Measurements from ENCODE around the gene RAB11FIP5. TPM values are rescaled to one million over a fixed set of nuclear protein-coding genes. Genes with fewer than 3 reads are reported as not detected.

Gene RAB11FIP5
- total and polyA plus RNA-seq, 10 of the 15 experiments (the other 5 are each of a cell fraction or from before 2014, with no cell fraction given), result 0.03 to 0.20 (median 0.06) TPM; not detected in 6

GRCh38 chr2:73082523-73083410, 30.0 kb downstream of the RAB11FIP5 start:
- ATAC-seq, result no peak
- no peaks in the 10 kb centered on the region for H3K9me3 ChIP-seq (replicated peaks; ENCODE audit: control insufficient read depth, insufficient read depth, low read length)
- BruUV-seq (replicated peaks), result no TSS peak
- in situ Hi-C loops (cut with MboI), result no loop called here
- H4K20me1 ChIP-seq (ENCODE audit: control insufficient read depth, insufficient read depth), result no peaks in the 10 kb centered on the region
- FAIRE-seq, result no peak
- no peak overlapping the region for H2AFZ ChIP-seq (ENCODE audit: control insufficient read depth, low read depth, low read length)
- H3K4me3 ChIP-seq, result no peak overlapping the region
- ChIA-PET RAD21 (ENCODE audit: unreplicated experiment) (interaction anchor here (2.5 kb wide), 1 partner anchor 94 kb away, joined by 7 read pairs; no protein-coding TSS in a partner anchor), CTCF (interaction anchor here (1.1 to 2.3 kb wide), 2 partner anchors 94 kb away, joined by 4 to 25 read pairs; no protein-coding TSS in a partner anchor), SMC1A (ENCODE audit: uncharacterized antibody, unreplicated experiment) (interaction anchor here (1.4 kb wide), 1 partner anchor 94 kb away, joined by 3 read pairs; no protein-coding TSS in a partner anchor), POLR2A (no interaction called here)
- H3K27ac ChIP-seq (ENCODE audit: control insufficient read depth, insufficient read depth), result no peak overlapping the region
- H3K27me3 ChIP-seq (replicated peaks in 1 of 2; ENCODE audit: control insufficient read depth in 2 of 2, insufficient read depth in 2 of 2, low read length in 1 of 2), result peaks cover 1 to 3% of the 10 kb centered on the region in 2 experiments; a peak in 3 of 4 replicates
- H3K4me2 ChIP-seq (ENCODE audit: control insufficient read depth, insufficient read depth), result no peak overlapping the region
- no peak for DNase-seq (ENCODE audit: low read depth, low spot score)
- H3K79me2 ChIP-seq (ENCODE audit: control insufficient read depth, insufficient read depth, low read length), result no peaks in the 10 kb centered on the region
- WGBS (ENCODE audit: insufficient coverage, insufficient replicate concordance, low lambda C conversion rate, missing lambda C conversion rate), result 37% methylated on average over 12 of the region's 13 CpGs
- no peaks in the 10 kb centered on the region for H3K36me3 ChIP-seq (ENCODE audit: control insufficient read depth in 2 of 2, insufficient read depth in 2 of 2, low read length in 1 of 2)
- intact Hi-C loops (cut with micrococcal nuclease; ENCODE audit: unreplicated experiment), result no loop called here
- no peaks in the 10 kb centered on the region for H3K4me1 ChIP-seq (ENCODE audit: control insufficient read depth, insufficient read depth, low read length)
- H3K9ac ChIP-seq (ENCODE audit: control insufficient read depth, insufficient read depth, low read length), result no peak overlapping the region
- TF ChIP-seq ZBTB4 (CRISPR knock-in tag; IDR thresholded peaks at IDR 0.05) (no peak), CEBPB (IDR thresholded peaks at IDR 0.05; ENCODE audit: borderline replicate concordance in 1 of 2, low read depth in 2 of 2, low read length in 2 of 2) (no peak), MYB (IDR thresholded peaks at IDR 0.05; ENCODE audit: borderline replicate concordance, low read depth, low read length) (no peak), WRNIP1 (IDR thresholded peaks at IDR 0.05; ENCODE audit: borderline replicate concordance, low read depth, low read length) (no peak), FOXM1 (IDR thresholded peaks at IDR 0.05; ENCODE audit: low read depth, low read length) (no peak), ZNF592 (IDR thresholded peaks at IDR 0.05) (no peak), ASH2L (IDR thresholded peaks at IDR 0.05; ENCODE audit: borderline replicate concordance, low read depth) (no peak), PAX5 (IDR thresholded peaks at IDR 0.05; ENCODE audit: borderline replicate concordance, low read depth, low read length) (no peak), PRDM15 (CRISPR knock-in tag; IDR thresholded peaks at IDR 0.05) (no peak)
